ENCODE results near the gene SRRD.

- no peak for TF ChIP-seq POLR2A (IDR thresholded peaks at IDR 0.05)
- TF ChIP-seq, protein P1, sequence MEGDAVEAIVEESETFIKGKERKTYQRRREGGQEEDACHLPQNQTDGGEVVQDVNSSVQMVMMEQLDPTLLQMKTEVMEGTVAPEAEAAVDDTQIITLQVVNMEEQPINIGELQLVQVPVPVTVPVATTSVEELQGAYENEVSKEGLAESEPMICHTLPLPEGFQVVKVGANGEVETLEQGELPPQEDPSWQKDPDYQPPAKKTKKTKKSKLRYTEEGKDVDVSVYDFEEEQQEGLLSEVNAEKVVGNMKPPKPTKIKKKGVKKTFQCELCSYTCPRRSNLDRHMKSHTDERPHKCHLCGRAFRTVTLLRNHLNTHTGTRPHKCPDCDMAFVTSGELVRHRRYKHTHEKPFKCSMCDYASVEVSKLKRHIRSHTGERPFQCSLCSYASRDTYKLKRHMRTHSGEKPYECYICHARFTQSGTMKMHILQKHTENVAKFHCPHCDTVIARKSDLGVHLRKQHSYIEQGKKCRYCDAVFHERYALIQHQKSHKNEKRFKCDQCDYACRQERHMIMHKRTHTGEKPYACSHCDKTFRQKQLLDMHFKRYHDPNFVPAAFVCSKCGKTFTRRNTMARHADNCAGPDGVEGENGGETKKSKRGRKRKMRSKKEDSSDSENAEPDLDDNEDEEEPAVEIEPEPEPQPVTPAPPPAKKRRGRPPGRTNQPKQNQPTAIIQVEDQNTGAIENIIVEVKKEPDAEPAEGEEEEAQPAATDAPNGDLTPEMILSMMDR (IDR thresholded peaks at IDR 0.05), result no peak
- TF ChIP-seq POLR2AphosphoS5 (IDR thresholded peaks at IDR 0.05), result no peak
Measured at GRCh38 chr22:26534171-26534855, 50.6 kb downstream of the SRRD start.

All from stomach (tissue), 4 donors.